K562 (cell line): ENCODE measurements around the gene KIAA0825. TPM values are rescaled to one million over a fixed set of nuclear protein-coding genes. Genes with fewer than 3 reads are reported as not detected.

Experiments
- ADNP ChIP-seq: fragments of 200-800 bp; sonication (Bioruptor generic); IDR thresholded peaks from 2 replicates; pipeline ENCODE4 v1.6.1; 2016; ENCODE audit warnings: missing genetic modification characterization, missing compliant biosample characterization
- E2F1 ChIP-seq: sonication (generic); formaldehyde crosslinking; IDR thresholded peaks from 2 replicates; pipeline ENCODE4 v1.8.1; 2023; ENCODE audit warnings: mild to moderate bottlenecking, missing genetic modification reagents, moderate library complexity
- HCFC1 ChIP-seq: IDR thresholded peaks from 2 replicates; pipeline ENCODE4 v1.6.1; 2012; ENCODE audit warnings: low read depth, low read length, improper control_type of control experiment
- HNRNPH1 ChIP-seq: fragments of 200-400 bp; formaldehyde crosslinking; optimal IDR thresholded peaks from 2 replicates; pipeline ENCODE3; 2017; ENCODE audit warnings: low read depth, mild to moderate bottlenecking, low read length, moderate library complexity
- KHSRP ChIP-seq: fragments of 450-650 bp; IDR thresholded peaks from 2 replicates; pipeline ENCODE4 v1.6.1; 2017
- MAX ChIP-seq: sonication (generic); formaldehyde crosslinking; IDR thresholded peaks from 2 replicates; pipeline ENCODE4 v1.9.0; 2022; ENCODE audit warnings: mild to moderate bottlenecking, missing genetic modification reagents
- MNT ChIP-seq, 2 experiments: fragments of 450-650 bp; conservative IDR thresholded peaks; 2 replicates each; pipeline ENCODE4 v1.6.1; 2017; ENCODE audit warnings: mild to moderate bottlenecking in 2 of 2, moderate library complexity in 2 of 2
- PRDM10 ChIP-seq: fragments of 450-650 bp; IDR thresholded peaks from 2 replicates; pipeline ENCODE4 v1.6.1; 2018; ENCODE audit not compliant: partially characterized antibody
- RFX1 ChIP-seq: fragments of 450-650 bp; IDR thresholded peaks from 2 replicates; pipeline ENCODE4 v1.6.1; 2016; ENCODE audit warnings: mild to moderate bottlenecking, moderate library complexity
- SIN3A ChIP-seq, 2 experiments: fragments of 150-350 bp in 1 of 2; IDR thresholded peaks; 2 replicates each; pipeline ENCODE4 v1.6.1; 2011 to 2016; ENCODE audit warnings: borderline replicate concordance in 2 of 2, low read depth in 2 of 2, low read length in 2 of 2, mild to moderate bottlenecking in 2 of 2, moderate library complexity in 2 of 2; ENCODE audit not compliant: control insufficient read depth in 1 of 2
- SIX5 ChIP-seq, 2 experiments: IDR thresholded peaks; 2 replicates each; pipeline ENCODE4 v1.6.1; 2011; ENCODE audit warnings: low read length in 2 of 2, borderline replicate concordance in 1 of 2, low read depth in 1 of 2, mild to moderate bottlenecking in 1 of 2, moderate library complexity in 1 of 2; ENCODE audit not compliant: insufficient read depth in 1 of 2
- SMAD1 ChIP-seq: fragments of 150-350 bp; IDR thresholded peaks from 2 replicates; pipeline ENCODE4 v1.6.1; 2014; ENCODE audit warnings: low read length, low read depth; ENCODE audit not compliant: partially characterized antibody
- SUPT5H ChIP-seq: fragments of 450-650 bp; IDR thresholded peaks from 2 replicates; pipeline ENCODE4 v1.6.1; 2016
- ZNF12 ChIP-seq: sonication (generic); formaldehyde crosslinking; IDR thresholded peaks from 2 replicates; pipeline ENCODE4 v1.4.0; 2020; ENCODE audit warnings: mild to moderate bottlenecking, missing genetic modification reagents
- ZNF639 ChIP-seq, 2 experiments: fragments of 200-800 bp in 1 of 2; sonication (Bioruptor generic) in 1 of 2; sonication (generic) in 1 of 2; formaldehyde crosslinking in 1 of 2; IDR thresholded peaks in 1 of 2; conservative IDR thresholded peaks in 1 of 2; 2 replicates each; pipeline versions ENCODE4 v1.5.0 to v1.6.1; 2016 to 2020; ENCODE audit warnings: missing compliant biosample characterization in 1 of 2, missing genetic modification characterization in 1 of 2, missing genetic modification reagents in 1 of 2
- polyA plus RNA-seq, 8 experiments: library from polyadenylated mRNA; depleted of rRNA in 4 of 8; stranded (reverse) in 5 of 8; unstranded in 3 of 8; fragments of >200 nt; fragmentation: Nextera tagmentation in 2 of 8; fragmentation: Illumina TruSeq in 1 of 8; extraction: Ambion mirVana in 2 of 8; extraction: Trizol in 1 of 8; gene quantifications; 2 replicates each; pipeline versions ENCODE4 v1.2.1 to v1.2.3, GENCODE V29; 2011 to 2014; ENCODE audit warnings: inconsistent platforms in 1 of 8, missing spikeins in 1 of 8
- total RNA-seq, 7 experiments: library from RNA; depleted of rRNA in 6 of 7; stranded (reverse); fragments of >200 nt in 6 of 7; fragmentation: Illumina TruSeq in 2 of 7; extraction: Trizol in 2 of 7; gene quantifications; 2 replicates each; pipeline versions ENCODE4 v1.2.1 to v1.2.3, GENCODE V29; 2011 to 2021; ENCODE audit warnings: low replicate concordance in 1 of 7

The KIAA0825 gene
- total and polyA plus RNA-seq, 9 of the 15 experiments (the other 6 are each of a cell fraction or from before 2014, with no cell fraction given) = 0.05 to 0.36 (median 0.16) TPM; not detected in 1

- TF ChIP-seq HNRNPH1 (no peak), RFX1 (peak; percentile 95), PRDM10 (peak; percentile 54), SUPT5H (peak; percentile 80), KHSRP (no peak), SIN3A (IDR thresholded peaks at IDR 0.05; ENCODE audit: borderline replicate concordance in 2 of 2, control insufficient read depth in 1 of 2, low read depth in 2 of 2, low read length in 2 of 2) (peak; percentile 80 to 98), ADNP (tag) (no peak), MAX (CRISPR knock-in tag) (peak; percentile 11; the same call in 1 of the 2 replicates), SMAD1 (no peak), ZNF12 (0 out of 2 replicates have a peak, but pooled peaks have one; percentile 41), ZNF639 (CRISPR knock-in tag; conservative IDR thresholded peaks at IDR 0.05 in 1 of 2, IDR thresholded peaks at IDR 0.05 in 1 of 2) (0 out of 4 replicates have a peak, but pooled peaks of 1 of the 2 experiments have one; percentile 14), SIX5 (IDR thresholded peaks at IDR 0.05; ENCODE audit: borderline replicate concordance in 1 of 2, insufficient read depth in 1 of 2, low read depth in 1 of 2, low read length in 2 of 2) (peak; percentile 44 to 45; a peak in 2 of 4 replicates), HCFC1 (peak; percentile 86), E2F1 (CRISPR knock-in tag) (peak; percentile 78; the same call in 1 of the 2 replicates), MNT (conservative IDR thresholded peaks at IDR 0.05) (peak; percentile 77 to 93)
Measured at GRCh38 chr5:94618493-94619328, at the start of gene KIAA0825, which contains the start of gene SLF1 (continued).
